Measurements from ENCODE around the gene MAP3K14. TPM values are rescaled to one million over a fixed set of nuclear protein-coding genes. Genes with fewer than 3 reads are reported as not detected.

Gene MAP3K14
- total RNA-seq, 1 donor from 2014 or later, result 5.2 TPM

- Mint-ChIP-seq H3K27ac (ENCODE audit: unreplicated experiment) (no peak overlapping the region), H3K27me3 (ENCODE audit: unreplicated experiment) (peaks cover 3% of the 10 kb centered on the region), H3K9me3 (ENCODE audit: unreplicated experiment) (no peaks in the 10 kb centered on the region), H3K4me1 (ENCODE audit: unreplicated experiment) (peaks cover 14% of the 10 kb centered on the region), H3K4me3 (ENCODE audit: unreplicated experiment) (no peak overlapping the region), H3K36me3 (ENCODE audit: low read depth, unreplicated experiment) (peaks cover 11% of the 10 kb centered on the region)
- TF ChIP-seq, protein P1, sequence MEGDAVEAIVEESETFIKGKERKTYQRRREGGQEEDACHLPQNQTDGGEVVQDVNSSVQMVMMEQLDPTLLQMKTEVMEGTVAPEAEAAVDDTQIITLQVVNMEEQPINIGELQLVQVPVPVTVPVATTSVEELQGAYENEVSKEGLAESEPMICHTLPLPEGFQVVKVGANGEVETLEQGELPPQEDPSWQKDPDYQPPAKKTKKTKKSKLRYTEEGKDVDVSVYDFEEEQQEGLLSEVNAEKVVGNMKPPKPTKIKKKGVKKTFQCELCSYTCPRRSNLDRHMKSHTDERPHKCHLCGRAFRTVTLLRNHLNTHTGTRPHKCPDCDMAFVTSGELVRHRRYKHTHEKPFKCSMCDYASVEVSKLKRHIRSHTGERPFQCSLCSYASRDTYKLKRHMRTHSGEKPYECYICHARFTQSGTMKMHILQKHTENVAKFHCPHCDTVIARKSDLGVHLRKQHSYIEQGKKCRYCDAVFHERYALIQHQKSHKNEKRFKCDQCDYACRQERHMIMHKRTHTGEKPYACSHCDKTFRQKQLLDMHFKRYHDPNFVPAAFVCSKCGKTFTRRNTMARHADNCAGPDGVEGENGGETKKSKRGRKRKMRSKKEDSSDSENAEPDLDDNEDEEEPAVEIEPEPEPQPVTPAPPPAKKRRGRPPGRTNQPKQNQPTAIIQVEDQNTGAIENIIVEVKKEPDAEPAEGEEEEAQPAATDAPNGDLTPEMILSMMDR (IDR thresholded peaks at IDR 0.05; ENCODE audit: unreplicated experiment), result no peak
- DNase-seq (ENCODE audit: low spot score), result no peak
Observed at GRCh38 chr17:45251931-45252330, 64.9 kb downstream of the MAP3K14 start.

DNA sequence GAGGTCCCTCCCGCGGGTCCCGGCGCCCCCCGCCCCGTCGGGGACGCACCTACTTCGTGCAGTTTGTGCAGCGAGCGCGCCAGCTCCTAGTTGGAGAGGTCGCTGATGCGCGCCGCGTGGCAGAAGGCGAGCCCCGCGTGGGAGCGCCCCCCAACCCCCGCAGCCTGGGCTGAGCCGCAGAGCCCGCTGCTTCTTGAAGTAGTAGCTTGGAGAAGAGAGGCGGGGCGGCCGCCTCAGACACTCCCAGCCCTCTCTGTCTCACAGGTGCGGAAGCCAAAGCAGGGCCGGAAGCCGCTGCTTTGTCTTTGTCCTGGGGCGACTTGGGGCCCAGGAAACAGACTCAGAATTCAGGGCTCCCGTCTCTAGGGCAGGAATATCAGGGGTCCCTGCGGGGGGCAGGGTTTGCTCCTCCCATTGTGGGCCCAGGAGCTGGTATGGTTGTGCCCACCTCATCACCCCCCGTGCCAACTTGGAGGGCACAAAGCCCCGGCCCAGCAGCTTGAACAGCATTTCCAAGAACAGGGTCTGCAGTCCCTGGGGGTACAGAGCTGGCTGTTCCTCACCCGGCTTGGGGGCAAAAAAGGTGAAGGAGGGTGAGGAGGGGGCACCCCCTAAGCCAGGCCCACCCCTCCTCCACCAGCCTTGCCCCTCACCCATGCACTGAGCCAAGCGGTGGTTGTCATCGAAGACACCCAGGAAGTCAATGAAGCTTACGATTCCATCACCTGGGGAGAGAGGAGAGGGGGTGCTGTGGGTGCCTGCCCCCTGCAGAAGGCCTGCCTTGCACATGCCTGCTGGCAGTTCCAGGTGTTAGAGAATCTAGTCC lies 68.5 kb downstream of the MAP3K14 start:
- DNase-seq (ENCODE audit: low spot score), result no peak
- H3K36me3 Mint-ChIP-seq (ENCODE audit: low read depth, unreplicated experiment), result peaks cover 20% of the 10 kb centered on the region
- no peak overlapping the region for H3K27ac Mint-ChIP-seq (ENCODE audit: unreplicated experiment)
- H3K4me1 Mint-ChIP-seq (ENCODE audit: unreplicated experiment), result peaks cover 33% of the 10 kb centered on the region
- H3K4me3 Mint-ChIP-seq (ENCODE audit: unreplicated experiment), result no peak overlapping the region
- H3K9me3 Mint-ChIP-seq (ENCODE audit: unreplicated experiment), result no peaks in the 10 kb centered on the region
- TF ChIP-seq, protein P1 (IDR thresholded peaks at IDR 0.05; ENCODE audit: unreplicated experiment), result no peak
- peaks cover 7% of the 10 kb centered on the region for H3K27me3 Mint-ChIP-seq (ENCODE audit: unreplicated experiment)

DNA sequence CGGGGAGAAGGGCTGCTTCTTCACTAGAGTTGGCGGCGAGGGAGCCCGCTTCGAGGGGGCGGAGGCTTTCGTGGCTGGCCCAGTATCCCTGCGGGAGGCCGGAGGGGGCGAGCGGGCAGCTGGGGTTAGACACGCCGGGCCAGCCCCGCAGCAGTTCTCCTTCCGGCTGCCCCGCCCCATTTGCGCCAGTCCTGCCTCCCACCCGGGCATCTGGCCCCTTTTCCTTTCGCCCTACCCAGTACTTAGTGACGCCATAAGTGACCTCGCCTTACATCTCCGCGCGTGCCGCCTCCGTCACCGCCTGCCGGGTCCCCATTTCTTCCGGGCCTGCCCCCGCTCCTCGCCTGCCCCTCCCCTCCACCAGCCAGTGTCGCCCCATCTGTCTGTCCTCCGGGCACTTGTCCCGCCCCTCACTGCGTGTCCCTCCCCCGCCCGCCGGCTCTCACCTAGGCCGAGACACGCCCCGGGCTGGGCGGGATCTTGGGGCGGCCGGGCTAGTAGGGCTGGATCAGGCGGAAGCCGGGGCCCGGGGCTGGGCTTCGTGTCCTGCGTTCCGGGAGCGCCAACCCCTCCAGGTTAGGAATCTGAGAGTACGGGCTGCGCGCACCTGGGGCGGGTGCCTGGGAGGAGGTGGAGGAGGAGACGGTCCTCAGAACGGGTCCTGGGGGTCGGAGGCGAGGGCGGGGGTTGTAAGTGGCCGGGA lies 69.2 kb downstream of the MAP3K14 start:
- Mint-ChIP-seq H3K27ac (ENCODE audit: unreplicated experiment) (no peak overlapping the region), H3K36me3 (ENCODE audit: low read depth, unreplicated experiment) (peaks cover 24% of the 10 kb centered on the region), H3K27me3 (ENCODE audit: unreplicated experiment) (peaks cover 7% of the 10 kb centered on the region), H3K9me3 (ENCODE audit: unreplicated experiment) (no peaks in the 10 kb centered on the region), H3K4me1 (ENCODE audit: unreplicated experiment) (peaks cover 35% of the 10 kb centered on the region), H3K4me3 (ENCODE audit: unreplicated experiment) (peak overlapping the region; percentile 85)
- peak; percentile 73 for DNase-seq (ENCODE audit: low spot score)
- TF ChIP-seq, protein P1 (IDR thresholded peaks at IDR 0.05; ENCODE audit: unreplicated experiment), result no peak

DNA sequence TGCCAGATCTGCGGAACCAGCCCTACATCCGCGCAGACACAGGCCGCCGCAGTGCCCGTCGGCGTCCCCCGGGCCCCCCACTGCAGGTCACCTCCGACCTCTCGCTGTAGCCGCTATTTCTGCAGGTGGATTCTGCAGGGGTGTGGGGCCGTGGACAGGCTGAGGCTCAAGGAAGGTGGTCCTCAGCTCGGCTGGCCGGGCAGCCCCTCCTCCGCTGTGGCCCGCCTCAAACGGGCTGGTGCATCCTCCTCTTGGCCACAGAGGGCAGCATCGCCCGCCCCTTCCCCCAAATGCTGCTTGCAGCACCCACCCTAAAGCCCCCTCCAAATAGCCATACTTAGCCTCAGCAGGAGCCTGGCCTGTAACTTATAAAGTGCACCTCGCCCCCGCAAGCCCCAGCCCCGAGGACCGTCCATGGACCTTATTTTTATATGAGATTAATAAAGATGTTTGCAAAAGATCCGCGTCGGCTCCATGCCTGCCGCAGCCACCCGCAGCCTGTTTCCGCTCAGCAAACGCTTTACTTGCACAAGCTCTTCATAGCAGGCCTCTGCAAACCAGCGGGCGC lies 69.9 kb downstream of the MAP3K14 start:
- peak overlapping the region; percentile 85 for H3K4me3 Mint-ChIP-seq (ENCODE audit: unreplicated experiment)
- peaks cover 6% of the 10 kb centered on the region for H3K27me3 Mint-ChIP-seq (ENCODE audit: unreplicated experiment)
- H3K9me3 Mint-ChIP-seq (ENCODE audit: unreplicated experiment), result no peaks in the 10 kb centered on the region
- H3K27ac Mint-ChIP-seq (ENCODE audit: unreplicated experiment), result no peak overlapping the region
- H3K36me3 Mint-ChIP-seq (ENCODE audit: low read depth, unreplicated experiment), result peaks cover 23% of the 10 kb centered on the region
- H3K4me1 Mint-ChIP-seq (ENCODE audit: unreplicated experiment), result peaks cover 40% of the 10 kb centered on the region
- peak; percentile 57 for DNase-seq (ENCODE audit: low spot score)
- TF ChIP-seq, protein P1 (IDR thresholded peaks at IDR 0.05; ENCODE audit: unreplicated experiment), result peak; percentile 46

Data from endothelial cell (in vitro differentiated cells).